AG10803 (cell line): ENCODE data around the gene LRRC45.

Experiments
- DNase-seq: peaks from one replicate; pipeline ENCODE4 v3.0.0; 2010; ENCODE audit warnings: low read depth
- H3K4me3 ChIP-seq: 2 replicates; pipeline ENCODE4 v1.5.1; 2011; ENCODE audit warnings: mild to moderate bottlenecking, low read length, control low read depth
- TF ChIP-seq, protein P1 (sequence below): conservative IDR thresholded peaks from 2 replicates; pipeline ENCODE4 v1.5.1; 2011; ENCODE audit warnings: mild to moderate bottlenecking, low read length, control low read depth, inconsistent platforms

Gene LRRC45

DNA sequence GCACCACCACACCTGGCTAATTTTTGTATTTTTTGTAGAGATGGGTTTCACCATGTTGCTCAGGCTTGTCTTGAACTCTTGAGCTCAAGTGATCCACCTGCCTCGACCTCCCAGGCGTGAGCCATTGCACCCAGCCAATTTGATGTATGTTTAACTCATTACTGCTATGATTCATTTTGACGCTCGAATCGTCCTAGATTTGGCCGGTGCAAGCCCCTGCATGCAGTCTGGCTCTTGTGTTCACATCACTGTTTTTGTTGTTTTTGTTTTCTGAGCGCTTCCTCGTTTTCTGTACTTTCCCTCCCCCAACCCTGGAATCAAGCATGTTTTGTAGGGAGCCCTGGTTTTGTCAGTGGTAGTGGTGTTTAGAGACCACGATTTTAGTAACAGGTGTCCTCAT lies 50.3 kb downstream of the LRRC45 start:
- no peak overlapping the region for H3K4me3 ChIP-seq
- DNase-seq: no peak
- TF ChIP-seq, protein P1, sequence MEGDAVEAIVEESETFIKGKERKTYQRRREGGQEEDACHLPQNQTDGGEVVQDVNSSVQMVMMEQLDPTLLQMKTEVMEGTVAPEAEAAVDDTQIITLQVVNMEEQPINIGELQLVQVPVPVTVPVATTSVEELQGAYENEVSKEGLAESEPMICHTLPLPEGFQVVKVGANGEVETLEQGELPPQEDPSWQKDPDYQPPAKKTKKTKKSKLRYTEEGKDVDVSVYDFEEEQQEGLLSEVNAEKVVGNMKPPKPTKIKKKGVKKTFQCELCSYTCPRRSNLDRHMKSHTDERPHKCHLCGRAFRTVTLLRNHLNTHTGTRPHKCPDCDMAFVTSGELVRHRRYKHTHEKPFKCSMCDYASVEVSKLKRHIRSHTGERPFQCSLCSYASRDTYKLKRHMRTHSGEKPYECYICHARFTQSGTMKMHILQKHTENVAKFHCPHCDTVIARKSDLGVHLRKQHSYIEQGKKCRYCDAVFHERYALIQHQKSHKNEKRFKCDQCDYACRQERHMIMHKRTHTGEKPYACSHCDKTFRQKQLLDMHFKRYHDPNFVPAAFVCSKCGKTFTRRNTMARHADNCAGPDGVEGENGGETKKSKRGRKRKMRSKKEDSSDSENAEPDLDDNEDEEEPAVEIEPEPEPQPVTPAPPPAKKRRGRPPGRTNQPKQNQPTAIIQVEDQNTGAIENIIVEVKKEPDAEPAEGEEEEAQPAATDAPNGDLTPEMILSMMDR: no peak

DNA sequence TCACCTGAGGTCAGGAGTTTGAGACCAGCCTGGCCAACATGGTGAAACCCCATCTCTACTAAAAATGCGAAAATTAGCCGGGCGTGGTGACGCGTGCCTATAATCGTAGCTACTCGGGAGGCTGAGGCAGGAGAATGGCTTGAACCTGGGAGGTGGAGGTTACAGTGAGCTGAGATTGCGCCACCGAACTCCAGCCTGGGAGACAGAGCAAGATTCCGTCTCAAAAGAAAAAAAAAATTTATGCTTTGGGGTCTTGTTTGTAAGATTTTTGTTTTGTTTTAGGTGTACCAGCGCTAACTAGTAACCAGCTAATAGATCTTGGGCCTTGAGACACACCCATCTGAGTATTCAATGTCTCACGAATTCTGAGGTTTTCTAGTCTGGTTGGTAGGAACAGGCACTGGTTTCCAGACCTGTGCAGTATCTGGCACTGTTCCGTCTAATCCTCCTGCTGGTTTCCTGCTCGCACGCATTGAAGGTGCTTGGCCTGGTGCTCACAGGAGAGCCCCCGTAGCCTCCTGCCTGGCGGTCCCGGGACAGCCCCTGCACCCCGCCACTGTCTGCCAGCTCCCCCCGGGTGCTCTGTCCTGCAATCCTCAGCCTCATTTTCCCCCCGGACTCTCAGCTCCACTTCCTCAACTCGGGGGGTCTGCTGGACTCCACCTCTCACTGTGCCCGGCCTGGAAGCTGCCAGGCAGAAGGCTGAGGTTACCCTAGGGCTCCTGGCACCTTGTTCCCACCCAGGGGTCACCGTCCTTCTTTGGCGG lies 53.1 kb downstream of the LRRC45 start:
- no peak for DNase-seq
- TF ChIP-seq, protein P1: no peak
- H3K4me3 ChIP-seq: no peak overlapping the region

DNA sequence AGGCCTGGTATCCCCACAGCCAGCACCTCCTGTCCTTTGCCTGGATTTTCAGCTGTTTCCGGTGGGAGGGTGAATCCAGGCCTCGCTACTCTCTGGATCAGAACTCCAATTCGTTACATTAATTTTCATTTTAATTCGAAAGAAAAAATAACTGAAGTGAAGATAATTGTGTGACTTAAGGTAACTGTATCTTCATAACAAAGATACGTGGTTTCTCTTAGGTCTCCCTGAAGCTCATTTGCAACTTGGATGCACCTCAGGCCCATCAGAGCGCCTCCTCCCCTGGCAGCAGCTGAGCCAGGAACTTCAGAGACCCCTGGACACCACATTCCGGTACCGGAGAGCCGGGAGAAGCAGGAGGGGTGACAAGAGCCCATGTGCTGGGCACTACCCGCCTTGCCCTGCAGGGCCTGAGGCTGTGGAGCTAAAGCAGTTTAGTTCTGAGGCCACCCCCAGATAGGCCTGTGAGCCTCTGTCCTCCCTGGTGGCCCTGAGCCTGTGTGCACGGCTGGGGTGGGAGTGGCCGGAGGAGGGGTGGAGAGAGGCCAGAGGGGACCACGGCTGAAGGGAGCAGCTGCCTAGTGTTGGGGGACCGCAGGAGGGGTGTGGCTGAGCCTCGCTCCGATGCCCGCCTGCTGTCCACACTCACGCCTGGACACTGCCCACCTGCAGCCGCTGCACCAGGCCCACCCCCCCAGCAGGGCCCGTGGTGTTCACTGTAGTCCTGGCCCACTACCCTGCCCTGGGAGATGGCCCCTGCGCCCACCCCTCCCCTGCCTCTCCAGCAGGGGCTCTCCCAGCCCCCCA lies 53.9 kb downstream of the LRRC45 start:
- no peak overlapping the region for H3K4me3 ChIP-seq
- TF ChIP-seq, protein P1: no peak
- DNase-seq: no peak

DNA sequence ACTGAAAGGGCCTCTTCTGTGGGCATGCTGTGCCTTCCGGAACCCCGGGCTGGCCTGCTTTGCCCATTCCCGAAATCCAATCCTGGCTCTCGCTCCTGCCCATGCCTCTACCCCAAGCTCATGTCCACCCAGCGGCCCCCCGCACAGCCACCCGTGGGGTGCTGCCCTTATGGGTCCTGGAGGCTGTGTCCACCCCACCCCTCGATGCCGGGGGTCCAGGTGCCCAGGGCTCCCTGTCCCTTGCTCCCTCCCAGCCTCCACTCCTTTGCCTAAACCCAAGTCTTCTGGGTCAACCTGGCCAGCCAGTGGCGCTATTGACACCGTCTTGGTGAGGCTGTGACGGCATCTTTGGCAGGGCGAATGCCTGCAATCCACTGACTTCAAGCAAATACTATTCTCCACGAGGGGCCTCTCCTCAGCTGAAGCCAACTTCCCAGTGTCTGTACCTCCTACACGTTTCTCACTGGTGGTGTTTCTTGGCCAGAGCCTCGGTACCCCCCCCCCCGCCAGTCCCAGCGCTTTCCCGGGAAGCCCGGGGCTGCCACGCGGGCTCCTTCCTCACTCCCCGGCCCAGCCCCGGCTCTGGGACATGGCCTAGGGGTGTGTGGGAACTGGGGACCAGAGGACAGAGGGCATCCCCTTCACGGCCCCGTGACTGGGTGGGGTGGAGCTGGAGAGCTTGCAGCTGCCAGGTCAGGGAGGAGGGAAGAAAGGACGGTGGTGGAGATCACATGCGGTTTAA lies 54.7 kb downstream of the LRRC45 start:
- TF ChIP-seq, protein P1: no peak
- no peak overlapping the region for H3K4me3 ChIP-seq
- DNase-seq: no peak

DNA sequence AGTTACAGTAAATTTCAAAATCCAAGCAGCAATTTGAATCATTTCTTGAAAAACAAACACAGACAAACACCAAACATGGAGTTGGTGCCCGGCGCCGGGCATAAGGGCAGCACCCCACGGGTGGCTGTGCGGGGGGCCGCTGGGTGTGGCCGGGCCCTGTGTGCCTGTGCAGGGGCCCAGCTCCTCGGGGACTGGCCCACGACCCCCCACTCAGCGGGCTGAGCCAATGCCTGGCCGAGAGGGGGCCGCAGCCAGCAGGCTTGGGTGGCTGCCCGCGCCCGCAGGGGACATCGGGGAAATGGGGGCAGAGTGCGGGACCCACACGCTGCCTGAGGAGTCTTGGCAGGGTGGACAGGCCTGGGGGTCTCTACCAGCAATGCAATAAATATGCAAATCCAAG lies 55.3 kb downstream of the LRRC45 start:
- no peak for DNase-seq
- TF ChIP-seq, protein P1: no peak
- H3K4me3 ChIP-seq: no peak overlapping the region

DNA sequence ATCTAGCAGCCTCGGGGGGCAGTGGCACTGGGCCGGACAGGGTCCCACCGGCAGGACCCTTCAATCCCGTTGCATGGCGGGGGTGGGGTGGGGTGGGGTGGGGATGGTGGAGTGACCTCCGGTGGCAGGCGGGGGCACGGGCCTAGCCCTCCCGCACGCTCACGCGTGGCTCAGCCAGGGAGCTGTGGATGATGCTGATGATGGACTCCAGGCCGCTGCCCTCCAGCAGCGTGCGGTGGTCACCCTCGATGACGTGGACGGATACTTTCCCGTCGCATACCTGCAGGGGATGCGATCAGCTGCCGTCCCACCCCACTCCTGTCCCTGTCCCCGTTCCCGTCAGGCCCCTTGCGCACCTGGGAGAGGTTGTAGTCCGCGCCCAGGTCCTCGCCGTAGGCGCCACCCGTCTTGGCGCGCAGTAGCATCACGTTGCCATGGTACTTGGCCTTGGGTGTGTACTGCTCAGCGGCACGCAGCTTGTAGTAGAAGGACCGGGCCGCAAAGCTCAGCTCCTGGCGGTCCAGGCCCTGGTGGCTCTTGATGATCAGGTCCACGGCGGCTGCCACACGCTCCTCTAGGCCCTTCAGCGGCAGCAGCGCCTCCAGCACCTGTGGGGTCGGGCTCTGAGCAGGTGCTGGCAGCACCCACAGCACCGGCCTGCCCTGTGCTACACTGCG lies 56.0 kb downstream of the LRRC45 start:
- no peak overlapping the region for H3K4me3 ChIP-seq
- TF ChIP-seq, protein P1: no peak
- no peak for DNase-seq
